PFSK-1 (cell line): ENCODE results near the gene OPN5.

Experiments
- POLR2AphosphoS5 ChIP-seq: IDR thresholded peaks from 2 replicates; pipeline ENCODE4 v1.6.1; 2012; ENCODE audit warnings: low read depth, mild to moderate bottlenecking, control low read depth, low read length, moderate library complexity
- REST ChIP-seq, 2 experiments: IDR thresholded peaks; 2 replicates each; pipeline versions ENCODE4 v1.6.1 to v1.8.0; 2011 to 2012; ENCODE audit warnings: low read depth in 2 of 2, low read length in 2 of 2, control low read depth in 1 of 2, inconsistent platforms in 1 of 2, mild to moderate bottlenecking in 1 of 2, moderate library complexity in 1 of 2; ENCODE audit not compliant: insufficient read depth in 1 of 2
- SIN3A ChIP-seq: IDR thresholded peaks from 2 replicates; pipeline ENCODE4 v1.6.1; 2012; ENCODE audit warnings: mild to moderate bottlenecking, low read length, moderate library complexity, borderline replicate concordance; ENCODE audit not compliant: insufficient read depth
- TAF1 ChIP-seq: IDR thresholded peaks from 2 replicates; pipeline ENCODE4 v1.6.1; 2012; ENCODE audit warnings: low read length, control low read depth, borderline replicate concordance; ENCODE audit not compliant: insufficient read depth

DNA sequence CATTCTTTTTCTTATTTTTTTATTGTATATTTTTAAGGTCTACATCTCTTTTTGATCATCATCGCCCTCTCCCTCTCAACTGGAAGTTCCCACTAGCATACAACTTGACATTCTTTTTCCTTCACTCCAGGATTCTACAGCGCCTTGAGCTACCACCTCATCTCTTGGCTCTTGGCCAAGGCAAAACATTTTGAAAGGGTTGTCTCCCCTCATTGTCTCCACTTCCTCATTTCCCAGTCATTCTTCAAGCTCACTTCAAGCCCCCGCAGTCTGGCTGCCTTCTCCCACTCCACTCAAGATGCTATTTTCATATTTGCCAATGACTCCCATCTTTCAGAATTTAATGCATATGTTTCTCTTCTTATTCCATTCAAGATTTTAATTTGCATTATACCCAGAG is 63.0 kb downstream of the OPN5 start:
- no peak for TF ChIP-seq POLR2AphosphoS5
- TF ChIP-seq REST (IDR thresholded peaks at IDR 0.05; ENCODE audit: insufficient read depth in 1 of 2, low read depth in 2 of 2, low read length in 2 of 2): no peak
- TF ChIP-seq TAF1: no peak
- TF ChIP-seq SIN3A: no peak
